Choroid plexus epithelial cell (primary cell): ENCODE data around the gene PHF11.

Experiments used
- DNase-seq: peaks from one replicate; pipeline ENCODE4 v3.0.0-alpha.2; 2010; ENCODE audit warnings: low read depth
- H3K4me3 ChIP-seq: 2 replicates; pipeline ENCODE4 v1.5.1; 2011; ENCODE audit warnings: low read depth, mild to moderate bottlenecking, control low read depth, low read length, moderate library complexity
- CTCF ChIP-seq: conservative IDR thresholded peaks from 2 replicates; pipeline ENCODE4 v1.5.1; 2011; ENCODE audit warnings: low read depth, mild to moderate bottlenecking, control low read depth, inconsistent platforms, low read length, moderate library complexity

Gene PHF11

GRCh38 chr13:49517461-49517860 is 21.7 kb downstream of the PHF11 start:
- peak; percentile 47 for DNase-seq
- no peak overlapping the region for H3K4me3 ChIP-seq
- TF ChIP-seq CTCF, result peak; percentile 61

- TF ChIP-seq CTCF, result no peak
- no peak overlapping the region for H3K4me3 ChIP-seq
- DNase-seq, result no peak
Measured at GRCh38 chr13:49521224-49521623, 25.5 kb downstream of the PHF11 start.

GRCh38 chr13:49524740-49525501 is 29.2 kb downstream of the PHF11 start:
- DNase-seq, result no peak
- no peak overlapping the region for H3K4me3 ChIP-seq
- no peak for TF ChIP-seq CTCF

GRCh38 chr13:49527123-49527522 is 31.4 kb downstream of the PHF11 start:
- DNase-seq, result no peak
- no peak for TF ChIP-seq CTCF
- H3K4me3 ChIP-seq, result no peak overlapping the region

GRCh38 chr13:49528161-49528560 is 32.4 kb downstream of the PHF11 start:
- TF ChIP-seq CTCF, result no peak
- no peak for DNase-seq
- no peak overlapping the region for H3K4me3 ChIP-seq

GRCh38 chr13:49530457-49530856 is 34.7 kb downstream of the PHF11 start:
- TF ChIP-seq CTCF, result no peak
- DNase-seq, result no peak
- H3K4me3 ChIP-seq, result no peak overlapping the region

- no peak for TF ChIP-seq CTCF
- no peak for DNase-seq
- H3K4me3 ChIP-seq, result no peak overlapping the region
Measured at GRCh38 chr13:49532593-49532992, 36.8 kb downstream of the PHF11 start.
